AML-193 (cell line): ENCODE measurements around the gene ADCY1.

Experiments
- DNase-seq, 2 experiments: peaks; one replicate each; lab custom pipeline; 2025; lab: John Stamatoyannopoulos, UW

ADCY1 gene

GRCh38 chr7:45653209-45653907 is 79.2 kb downstream of the ADCY1 start:
- DNase-seq = no peak

GRCh38 chr7:45654341-45654740 is 80.2 kb downstream of the ADCY1 start:
- DNase-seq = no peak

GRCh38 chr7:45655539-45655938 is 81.4 kb downstream of the ADCY1 start:
- no peak for DNase-seq

- DNase-seq = no peak
Observed at GRCh38 chr7:45656431-45656830, 82.3 kb downstream of the ADCY1 start.

GRCh38 chr7:45657136-45657889 is 83.1 kb downstream of the ADCY1 start:
- no peak for DNase-seq

- no peak for DNase-seq
Observed at GRCh38 chr7:45657890-45658715, 83.9 kb downstream of the ADCY1 start.

- DNase-seq = no peak
Observed at GRCh38 chr7:45658716-45659495, 84.7 kb downstream of the ADCY1 start.

- no peak for DNase-seq
Observed at GRCh38 chr7:45659496-45660139, 85.5 kb downstream of the ADCY1 start.

GRCh38 chr7:45660201-45660900 is 86.2 kb downstream of the ADCY1 start:
- no peak for DNase-seq

- DNase-seq = no peak
Observed at GRCh38 chr7:45660901-45661211, 86.7 kb downstream of the ADCY1 start.

- DNase-seq = no peak
Observed at GRCh38 chr7:45661302-45661995, 87.3 kb downstream of the ADCY1 start.

GRCh38 chr7:45662018-45662417 is 87.8 kb downstream of the ADCY1 start:
- DNase-seq = no peak

GRCh38 chr7:45662540-45663166 is 88.5 kb downstream of the ADCY1 start:
- no peak for DNase-seq

GRCh38 chr7:45663167-45663921 is 89.2 kb downstream of the ADCY1 start:
- DNase-seq = peak in 1 of 2 experiments; percentile 1

- no peak for DNase-seq
Observed at GRCh38 chr7:45663965-45664633, 89.9 kb downstream of the ADCY1 start.

- no peak for DNase-seq
Observed at GRCh38 chr7:45665172-45665571, 91.0 kb downstream of the ADCY1 start.

GRCh38 chr7:45670227-45670626 is 96.1 kb downstream of the ADCY1 start:
- DNase-seq = no peak

- DNase-seq = no peak
Observed at GRCh38 chr7:45670717-45671116, 96.5 kb downstream of the ADCY1 start.
